ENCODE data around the gene SARS2. TPM values are rescaled to one million over a fixed set of nuclear protein-coding genes. Genes with fewer than 3 reads are reported as not detected.
"Not testable (repeated sequence)": the region's sequence is repeated elsewhere in the genome, so short reads cannot be mapped to it uniquely, and the experiment has no call there.

SARS2 gene
- polyA plus RNA-seq, 1 experiment: 26.1 TPM

DNA sequence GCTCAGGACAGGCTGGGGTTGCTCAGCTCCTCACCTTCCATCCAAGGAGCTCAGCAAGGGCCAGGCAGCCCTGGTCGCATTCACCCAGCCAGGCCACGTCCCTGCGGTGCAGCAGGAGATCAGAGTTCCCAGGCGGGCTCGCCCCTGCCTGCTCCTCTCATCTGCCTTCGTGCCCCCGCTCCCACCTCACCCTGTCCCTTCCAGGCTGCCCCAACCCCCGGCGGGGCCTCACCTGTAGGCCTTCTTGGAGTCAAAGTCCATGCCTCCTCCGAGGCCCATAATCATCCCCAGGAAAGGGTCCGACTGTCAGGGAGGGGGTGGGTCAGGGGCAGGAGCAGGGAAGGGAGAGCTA lies 51.2 kb downstream of the SARS2 start:
- POLR2A ChIA-PET: no interaction called here

DNA sequence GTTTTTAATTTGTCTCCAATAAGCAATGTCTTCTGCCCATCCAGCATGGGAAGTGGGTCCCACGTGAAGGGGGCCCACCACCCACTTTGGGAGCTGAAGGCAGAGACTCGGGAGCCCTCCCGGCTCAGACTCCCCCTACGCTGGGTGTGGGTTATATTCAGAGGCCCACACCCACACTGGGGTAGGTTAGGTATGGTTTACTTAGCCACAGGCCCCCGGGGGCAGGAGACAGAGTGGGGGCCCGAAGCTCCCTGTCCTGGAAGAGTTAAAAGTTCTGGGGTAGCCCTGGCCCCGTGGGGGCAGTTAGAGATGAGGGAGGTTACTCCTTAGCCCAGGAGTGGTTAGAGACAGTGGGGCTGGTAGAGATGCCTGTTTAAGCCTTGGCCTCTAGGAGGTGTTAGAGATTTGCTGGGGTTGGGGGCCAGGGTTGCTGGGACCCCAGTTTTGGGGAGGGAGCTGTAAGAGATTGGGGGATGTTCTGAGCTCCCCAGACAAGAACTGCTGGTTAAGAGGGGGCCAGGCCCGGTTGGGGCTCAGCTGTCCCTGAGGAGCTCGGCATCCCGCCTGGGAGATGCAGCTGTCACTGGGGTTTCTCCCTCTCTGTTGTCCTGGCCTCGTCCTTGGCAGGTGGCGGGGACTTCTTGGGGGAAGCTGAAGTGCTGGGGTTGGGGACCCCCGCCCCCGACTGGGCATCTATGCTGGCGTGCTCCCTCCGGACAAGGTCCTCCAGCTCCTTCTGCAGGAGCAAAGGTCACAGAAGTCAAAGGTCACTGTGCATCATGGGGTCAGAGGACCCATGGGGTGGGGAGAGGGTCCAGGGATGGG lies 51.8 kb downstream of the SARS2 start:
- CTCF ChIA-PET: interaction anchor here (3.2 to 5.2 kb wide), 2 partner anchors 8 to 9 kb away, joined by 29 to 30 read pairs; no protein-coding TSS in a partner anchor
- peaks cover 7% of the 10 kb centered on the region for H3K36me3 ChIP-seq (ENCODE audit: control insufficient read depth, insufficient read depth, low read length)
- POLR2A ChIA-PET: no interaction called here
- no peak for DNase-seq (ENCODE audit: low read depth)
- no peaks in the 10 kb centered on the region for H3K27me3 ChIP-seq (ENCODE audit: control insufficient read depth, insufficient read depth, low read length)
- no peak overlapping the region for H3K4me3 ChIP-seq (ENCODE audit: low read depth, low read length)
- TF ChIP-seq CTCF (IDR thresholded peaks at IDR 0.05; ENCODE audit: insufficient read depth, low read depth, low read length): no peak

More for the DNA sequence above, 51.2 kb downstream of the SARS2 start:
- H3K36me3 ChIP-seq (ENCODE audit: control insufficient read depth, insufficient read depth, low read length): peaks cover 7% of the 10 kb centered on the region
- no peak for DNase-seq (ENCODE audit: low read depth)
- no peak overlapping the region for H3K4me3 ChIP-seq (ENCODE audit: low read depth, low read length)
- CTCF ChIA-PET: interaction anchor here (3.2 to 5.2 kb wide), 2 partner anchors 8 to 9 kb away, joined by 29 to 30 read pairs; no protein-coding TSS in a partner anchor
- H3K27me3 ChIP-seq (ENCODE audit: control insufficient read depth, insufficient read depth, low read length): no peaks in the 10 kb centered on the region
- no peak for TF ChIP-seq CTCF (IDR thresholded peaks at IDR 0.05; ENCODE audit: insufficient read depth, low read depth, low read length)

GRCh38 chr19:38877781-38878574 lies 52.6 kb downstream of the SARS2 start, which contains the start of gene RINL:
RINL (minus strand) TSS chr19:38878275; CDS start chr19:38876742, 1,533 bp downstream.
- TF ChIP-seq CTCF (IDR thresholded peaks at IDR 0.05; ENCODE audit: insufficient read depth, low read depth, low read length): no peak
- peaks cover 5% of the 10 kb centered on the region for H3K36me3 ChIP-seq (ENCODE audit: control insufficient read depth, insufficient read depth, low read length)
- CTCF ChIA-PET: interaction anchor here (0.9 to 5.2 kb wide), 3 partner anchors 8 to 61 kb away, joined by 3 to 30 read pairs (median 29); no protein-coding TSS in a partner anchor
- no peaks in the 10 kb centered on the region for H3K27me3 ChIP-seq (ENCODE audit: control insufficient read depth, insufficient read depth, low read length)
- DNase-seq (ENCODE audit: low read depth): no peak
- POLR2A ChIA-PET: no interaction called here
- H3K4me3 ChIP-seq (ENCODE audit: low read depth, low read length): no peak within 1 kb of the TSS

DNA sequence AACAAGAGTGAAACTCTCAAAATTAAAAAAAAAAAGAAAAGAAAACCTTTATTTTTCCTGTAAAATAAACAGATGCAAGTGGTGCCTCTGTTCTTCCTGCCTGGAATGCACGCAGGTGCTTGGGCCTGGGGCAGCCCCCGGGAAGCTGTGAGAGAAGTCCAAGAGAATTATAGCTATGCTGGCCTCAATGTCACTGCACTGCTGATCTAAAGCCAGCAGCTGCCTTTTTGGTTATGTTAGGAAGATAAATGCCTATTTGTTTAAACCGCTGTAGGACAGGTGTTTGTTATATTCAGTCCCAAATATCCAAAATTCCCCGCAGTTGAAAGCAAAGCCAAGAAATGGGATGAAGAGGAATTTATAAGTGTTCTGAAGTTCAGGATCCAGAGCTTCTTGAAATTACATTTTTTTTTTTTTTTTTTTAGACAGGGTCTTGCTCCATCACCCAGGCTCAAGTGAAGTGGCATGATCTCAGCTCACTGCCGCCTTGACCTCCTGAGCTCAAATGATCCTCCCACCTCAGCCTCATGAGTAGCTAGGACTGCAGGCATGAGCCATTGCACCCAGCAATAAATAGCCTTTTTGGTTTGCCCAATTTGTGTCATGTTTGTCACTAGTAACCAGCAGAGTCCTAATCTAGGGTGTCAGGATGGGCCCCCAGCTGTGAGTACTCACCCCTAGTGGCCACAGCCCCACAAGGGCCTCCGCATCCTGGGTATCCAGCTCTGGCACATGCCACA lies 54.7 kb downstream of the SARS2 start:
- no peak overlapping the region for H3K4me3 ChIP-seq (ENCODE audit: low read depth, low read length)
- DNase-seq (ENCODE audit: low read depth): no peak
- H3K27me3 ChIP-seq (ENCODE audit: control insufficient read depth, insufficient read depth, low read length): no peaks in the 10 kb centered on the region
- no peak for TF ChIP-seq CTCF (IDR thresholded peaks at IDR 0.05; ENCODE audit: insufficient read depth, low read depth, low read length)
- CTCF ChIA-PET: interaction anchor here (0.9 kb wide), 1 partner anchor 106 kb away, joined by 3 read pairs; no protein-coding TSS in a partner anchor
- H3K36me3 ChIP-seq (ENCODE audit: control insufficient read depth, insufficient read depth, low read length): peaks cover 2% of the 10 kb centered on the region; the same call in 1 of the 2 replicates
- POLR2A ChIA-PET: no interaction called here

DNA sequence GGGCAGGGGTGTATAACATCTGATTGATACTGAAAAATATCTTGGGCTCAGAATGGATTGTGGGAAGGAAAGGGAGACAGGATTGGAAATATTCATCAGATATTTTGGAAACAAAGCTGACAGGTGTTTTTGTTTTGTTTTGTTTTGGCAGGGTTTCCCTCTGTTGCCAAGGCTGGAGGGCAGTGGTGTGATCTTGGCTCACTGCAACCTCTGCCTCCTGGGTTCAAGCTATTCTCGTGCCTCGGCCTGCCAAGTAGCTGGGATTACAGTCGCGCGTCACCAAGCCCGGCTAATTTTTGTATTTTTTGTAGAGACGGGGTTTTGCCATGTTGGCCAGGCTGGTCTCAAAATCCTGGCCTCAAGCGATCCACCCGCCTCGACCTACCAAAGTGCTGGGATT lies 57.2 kb downstream of the SARS2 start:
- H3K4me3 ChIP-seq (ENCODE audit: low read depth, low read length); DNase-seq (ENCODE audit: low read depth); H3K36me3 ChIP-seq (ENCODE audit: control insufficient read depth, insufficient read depth, low read length); H3K27me3 ChIP-seq (ENCODE audit: control insufficient read depth, insufficient read depth, low read length); POLR2A ChIA-PET: not testable (repeated sequence)
- CTCF ChIA-PET: interaction anchor here (0.6 to 1.6 kb wide), 3 partner anchors 9 to 237 kb away, joined by 4 to 7 read pairs (median 5); no protein-coding TSS in a partner anchor

All from BJ (cell line).